Gastrocnemius medialis (tissue), 4 donors: ENCODE measurements around the gene HSFX4. TPM values are rescaled to one million over a fixed set of nuclear protein-coding genes. Genes with fewer than 3 reads are reported as not detected.

ENCODE experiments used
- ATAC-seq, 2 donors: fragments of 150-250 bp; one replicate each; pipeline ENCODE4 v1.9.1; 2016
- DNase-seq, 2 donors: peaks; one replicate each; pipeline ENCODE4 v3.0.0-alpha.2; 2019
- H3K27ac ChIP-seq, 4 donors: fragments of 200-600 bp; sonication (generic); 1 replicate in 1 of 4; 2 replicates in 3 of 4; pipeline ENCODE4 v1.5.1; 2016 to 2018; ENCODE audit warnings: mild to moderate bottlenecking in 2 of 4, moderate library complexity in 1 of 4
- H3K27me3 ChIP-seq, 3 donors: fragments of 200-600 bp; sonication (generic) in 2 of 3; 1 replicate in 1 of 3; 2 replicates in 2 of 3; pipeline versions ENCODE4 v1.5.1 to v1.6.0; 2016 to 2019; ENCODE audit warnings: mild to moderate bottlenecking in 1 of 3, moderate library complexity in 1 of 3
- H3K36me3 ChIP-seq, 2 donors: fragments of 200-600 bp; sonication (generic) in 1 of 2; one replicate each; pipeline ENCODE4 v1.5.1; 2017 to 2018
- H3K4me1 ChIP-seq, 2 donors: fragments of 200-600 bp; sonication (generic) in 1 of 2; one replicate each; pipeline ENCODE4 v1.5.1; 2016 to 2017; ENCODE audit warnings: mild to moderate bottlenecking in 2 of 2
- H3K4me3 ChIP-seq, 4 donors: fragments of 200-600 bp; sonication (generic) in 3 of 4; 1 replicate in 1 of 4; 2 replicates in 3 of 4; pipeline ENCODE4 v1.5.1; 2016 to 2019; ENCODE audit warnings: mild to moderate bottlenecking in 2 of 4
- H3K9me3 ChIP-seq, 3 donors: fragments of 200-600 bp; sonication (generic) in 2 of 3; 1 replicate in 1 of 3; 2 replicates in 2 of 3; pipeline ENCODE4 v1.5.1; 2016 to 2019
- POLR2A ChIP-seq, 2 donors: fragments of 450-650 bp; IDR thresholded peaks; one replicate each; pipeline ENCODE4 v1.6.1; 2017; ENCODE audit warnings: antibody characterized with exemption in 2 of 2, mild to moderate bottlenecking in 2 of 2, moderate library complexity in 2 of 2
- in situ Hi-C, 4 donors: fragments of 200-750 bp; cut with MboI; loops; one replicate each; pipeline versions ENCODE4 v1.15.0 to v1.8.0; 2017; ENCODE audit warnings: low sequenced_read_pairs in 4 of 4
- intact Hi-C: fragments of 100-400 bp; cut with DNase I; formaldehyde crosslinking; loops from one replicate; pipeline ENCODE4 v1.15.1; 2023; ENCODE audit warnings: low total_unique reads
- total RNA-seq, 4 donors: library from RNA; depleted of rRNA; stranded (reverse); fragments of >200 nt; gene quantifications; one replicate each; pipeline versions ENCODE4 v1.1.0 to v1.2.3, GENCODE V29; 2016
- TF ChIP-seq, protein P1 (sequence below), 5 experiments: fragments of 450-650 bp in 3 of 5; fragments of 200-600 bp in 2 of 5; sonication (generic) in 2 of 5; IDR thresholded peaks in 4 of 5; conservative IDR thresholded peaks in 1 of 5; 1 replicate in 4 of 5; 2 replicates in 1 of 5; pipeline ENCODE4 v1.5.1; 2016 to 2019; ENCODE audit warnings: antibody characterized with exemption in 5 of 5, mild to moderate bottlenecking in 3 of 5, moderate library complexity in 3 of 5

HSFX4 gene
- total RNA-seq, 4 donors from 2014 or later, result not detected

DNA sequence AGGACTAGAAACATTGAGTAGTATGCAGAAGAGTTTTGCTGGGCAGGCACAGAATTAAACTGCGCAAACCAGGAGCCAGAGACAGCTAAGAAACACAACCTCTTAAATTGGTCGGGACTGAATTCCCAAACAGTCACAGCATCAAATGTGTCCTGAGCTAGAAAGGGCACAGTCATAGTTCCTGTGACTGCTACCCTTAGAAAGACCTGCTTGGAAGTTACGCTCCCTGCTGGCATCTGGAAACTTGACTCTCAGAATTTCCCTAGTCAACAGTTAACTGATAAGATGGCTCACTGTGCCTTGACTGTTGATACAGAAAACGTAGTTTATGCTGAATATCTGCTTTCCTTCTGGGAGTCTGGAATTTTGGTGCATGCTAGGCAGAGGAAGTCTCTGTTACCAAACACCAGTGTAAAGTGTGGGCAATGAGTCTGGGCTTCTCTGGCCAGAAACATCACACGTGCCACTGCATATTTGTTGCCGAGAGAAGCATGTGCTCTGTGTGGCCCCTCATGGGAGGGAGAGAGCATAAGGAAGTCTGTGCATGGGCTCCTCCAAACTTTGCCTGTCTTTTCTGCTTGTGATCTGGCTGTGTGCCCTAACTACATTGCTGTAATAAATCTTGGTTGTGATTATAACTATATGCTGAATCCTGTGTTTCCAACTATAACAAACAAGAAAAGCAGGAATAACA is 20.5 kb downstream of the HSFX4 start:
- Histone ChIP-seq H3K9me3 (no peaks in the 10 kb centered on the region), H3K27me3 (no peaks in the 10 kb centered on the region), H3K4me1 (no peaks in the 10 kb centered on the region), H3K4me3 (no peak overlapping the region), H3K36me3 (no peaks in the 10 kb centered on the region), H3K27ac (peak overlapping the region in 2 of 4 donors; percentile 2 to 34)
- intact Hi-C loops (loop anchor here (10.0 kb wide), 1 partner anchor 615 kb away; the partner anchor contains the start of gene MTM1), in situ Hi-C loops (loop anchor here (25.0 kb wide), 5 partner anchors 262 to 762 kb away; partner anchors contain the start of gene MAMLD1 (in 2 of the 4))
- ATAC-seq (peak; percentile 45 to 78), DNase-seq (no peak)
- TF ChIP-seq POLR2A (IDR thresholded peaks at IDR 0.05), result no peak
- TF ChIP-seq, protein P1, sequence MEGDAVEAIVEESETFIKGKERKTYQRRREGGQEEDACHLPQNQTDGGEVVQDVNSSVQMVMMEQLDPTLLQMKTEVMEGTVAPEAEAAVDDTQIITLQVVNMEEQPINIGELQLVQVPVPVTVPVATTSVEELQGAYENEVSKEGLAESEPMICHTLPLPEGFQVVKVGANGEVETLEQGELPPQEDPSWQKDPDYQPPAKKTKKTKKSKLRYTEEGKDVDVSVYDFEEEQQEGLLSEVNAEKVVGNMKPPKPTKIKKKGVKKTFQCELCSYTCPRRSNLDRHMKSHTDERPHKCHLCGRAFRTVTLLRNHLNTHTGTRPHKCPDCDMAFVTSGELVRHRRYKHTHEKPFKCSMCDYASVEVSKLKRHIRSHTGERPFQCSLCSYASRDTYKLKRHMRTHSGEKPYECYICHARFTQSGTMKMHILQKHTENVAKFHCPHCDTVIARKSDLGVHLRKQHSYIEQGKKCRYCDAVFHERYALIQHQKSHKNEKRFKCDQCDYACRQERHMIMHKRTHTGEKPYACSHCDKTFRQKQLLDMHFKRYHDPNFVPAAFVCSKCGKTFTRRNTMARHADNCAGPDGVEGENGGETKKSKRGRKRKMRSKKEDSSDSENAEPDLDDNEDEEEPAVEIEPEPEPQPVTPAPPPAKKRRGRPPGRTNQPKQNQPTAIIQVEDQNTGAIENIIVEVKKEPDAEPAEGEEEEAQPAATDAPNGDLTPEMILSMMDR (IDR thresholded peaks at IDR 0.05 in 4 of 5, conservative IDR thresholded peaks at IDR 0.05 in 1 of 5), result no peak

DNA sequence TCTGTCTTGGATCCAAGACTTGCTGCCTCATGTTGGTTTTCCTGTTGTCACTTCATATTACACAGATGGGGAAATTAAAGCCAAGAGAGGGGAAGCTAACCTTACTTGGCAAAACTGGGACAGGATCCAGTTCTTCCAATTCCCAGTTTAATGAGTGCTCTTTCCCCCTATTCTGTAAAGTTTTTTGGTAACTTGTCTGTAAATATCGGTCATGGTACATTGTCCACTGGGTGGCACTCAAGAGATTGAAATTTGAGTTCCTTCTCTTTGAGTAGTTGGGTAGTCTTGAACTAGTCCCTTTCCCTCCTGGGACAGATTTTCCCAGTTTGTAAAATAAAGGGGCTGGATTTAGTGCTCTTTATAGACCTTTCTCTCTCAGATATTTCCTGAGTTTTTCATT is 21.3 kb downstream of the HSFX4 start:
- in situ Hi-C loops (loop anchor here (25.0 kb wide), 5 partner anchors 262 to 762 kb away; partner anchors contain the start of gene MAMLD1 (in 2 of the 4)), intact Hi-C loops (no loop called here)
- Histone ChIP-seq H3K4me1 (no peaks in the 10 kb centered on the region), H3K27me3 (no peaks in the 10 kb centered on the region), H3K36me3 (no peaks in the 10 kb centered on the region), H3K4me3 (no peak overlapping the region), H3K27ac (peak overlapping the region in 1 of 4 donors; percentile 34), H3K9me3 (no peaks in the 10 kb centered on the region)
- ATAC-seq, result no peak
- no peak for DNase-seq
- TF ChIP-seq, protein P1 (IDR thresholded peaks at IDR 0.05 in 4 of 5, conservative IDR thresholded peaks at IDR 0.05 in 1 of 5), result peak in 4 of 5 experiments; percentile 19 to 48 (median 20)
- TF ChIP-seq POLR2A (IDR thresholded peaks at IDR 0.05), result no peak

- Histone ChIP-seq H3K9me3 (no peaks in the 10 kb centered on the region), H3K4me1 (peaks cover 0 to 5% of the 10 kb centered on the region in 2 donors), H3K27me3 (no peaks in the 10 kb centered on the region), H3K27ac (no peak overlapping the region), H3K4me3 (no peak overlapping the region), H3K36me3 (no peaks in the 10 kb centered on the region)
- DNase-seq, result no peak
- TF ChIP-seq, protein P1 (IDR thresholded peaks at IDR 0.05 in 4 of 5, conservative IDR thresholded peaks at IDR 0.05 in 1 of 5), result no peak
- no peak for TF ChIP-seq POLR2A (IDR thresholded peaks at IDR 0.05)
- in situ Hi-C loops, result loop anchor here (25.0 kb wide), 5 partner anchors 251 to 751 kb away; partner anchors contain the start of gene MAMLD1 (in 2 of the 4)
- ATAC-seq, result no peak
- intact Hi-C loops, result loop anchor here (2.0 to 10.0 kb wide), 4 partner anchors 123 to 525 kb away; partner anchors contain the start of gene MAMLD1
These were observed 32.2 kb downstream of the HSFX4 start for GRCh38 chrX:149961572-149961971.

DNA sequence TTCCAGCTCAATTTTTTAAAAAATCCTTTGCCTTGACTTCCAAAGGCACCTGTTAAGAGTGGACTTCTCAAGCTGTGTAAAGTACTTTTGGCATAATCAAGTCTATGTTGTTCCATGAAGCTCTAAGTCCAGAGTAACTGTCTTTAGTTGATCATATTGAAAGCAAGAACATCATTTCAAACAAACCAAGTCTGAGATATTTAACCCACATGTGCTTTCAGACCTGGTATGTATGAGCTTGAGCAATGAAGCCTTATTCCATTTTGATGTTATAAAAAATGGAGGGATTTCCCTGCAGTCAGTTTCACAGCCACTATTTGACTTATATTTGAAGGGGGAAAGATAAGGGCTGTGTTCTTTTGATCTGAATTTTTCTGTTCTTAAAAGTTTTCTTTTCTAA is 32.6 kb downstream of the HSFX4 start:
- DNase-seq (no peak), ATAC-seq (no peak)
- intact Hi-C loops, result loop anchor here (10.0 kb wide), 3 partner anchors 123 to 403 kb away; partner anchors contain the start of gene MAMLD1
- Histone ChIP-seq H3K36me3 (no peaks in the 10 kb centered on the region), H3K4me1 (peaks cover 0 to 5% of the 10 kb centered on the region in 2 donors), H3K27ac (no peak overlapping the region), H3K4me3 (no peak overlapping the region), H3K9me3 (no peaks in the 10 kb centered on the region), H3K27me3 (no peaks in the 10 kb centered on the region)
- in situ Hi-C loops, result loop anchor here (25.0 kb wide), 5 partner anchors 250 to 750 kb away; partner anchors contain the start of gene MAMLD1 (in 2 of the 4)
- TF ChIP-seq, protein P1 (IDR thresholded peaks at IDR 0.05 in 4 of 5, conservative IDR thresholded peaks at IDR 0.05 in 1 of 5), result no peak
- TF ChIP-seq POLR2A (IDR thresholded peaks at IDR 0.05), result no peak
